Panc1 (cell line): Measurements from ENCODE around the gene NUP98. TPM values are rescaled to one million over a fixed set of nuclear protein-coding genes. Genes with fewer than 3 reads are reported as not detected.

Experiments used
- ATAC-seq: fragments of 200-7000 bp; cut with Tn5 transposase; 2 replicates; pipeline ENCODE4 v1.9.1; 2020; ENCODE audit warnings: mild to moderate bottlenecking, moderate library complexity
- BruUV-seq: library from RNA; stranded (reverse); fragments of 400-500 nt; replicated peaks from 2 replicates; lab custom pipeline; 2021; lab: Mats Ljungman, UMichigan
- CTCF ChIA-PET: fragments of 300-600 bp; sonication (Branson Sonifier 250); formaldehyde crosslinking; loops from one replicate; lab custom pipeline; 2022; ENCODE audit warnings: antibody characterized with exemption; lab: Charles Lee
- POLR2A ChIA-PET: fragments of 300-600 bp; sonication (Branson Sonifier 250); formaldehyde crosslinking; loops from one replicate; lab custom pipeline; 2022; ENCODE audit warnings: antibody characterized with exemption; lab: Charles Lee
- DNase-seq: peaks from one replicate; pipeline ENCODE4 v3.0.0-alpha.2; 2010; ENCODE audit warnings: low read depth, low spot score
- H3K27ac ChIP-seq: 2 replicates; pipeline ENCODE4 v1.5.1; 2011; ENCODE audit warnings: mild to moderate bottlenecking, low read length, inconsistent platforms
- H3K27me3 ChIP-seq: fragments of 200-500 bp; sonication (Bioruptor generic); 2 replicates; pipeline ENCODE4 v1.6.0; 2014; ENCODE audit warnings: low read length, inconsistent platforms; ENCODE audit not compliant: control insufficient read depth, insufficient read depth
- H3K36me3 ChIP-seq: fragments of 200-500 bp; sonication (Bioruptor generic); 2 replicates; pipeline ENCODE4 v1.5.1; 2014; ENCODE audit warnings: inconsistent platforms, mild to moderate bottlenecking, low read length, moderate library complexity; ENCODE audit not compliant: control insufficient read depth, insufficient read depth
- H3K4me1 ChIP-seq: 2 replicates; pipeline ENCODE4 v1.5.1; 2011; ENCODE audit warnings: inconsistent platforms, mild to moderate bottlenecking, low read length, moderate library complexity; ENCODE audit not compliant: control insufficient read depth, insufficient read depth
- H3K4me3 ChIP-seq, 2 experiments: 2 replicates each; pipeline ENCODE4 v1.5.1; 2011 to 2012; ENCODE audit warnings: low read depth in 2 of 2, low read length in 2 of 2, mild to moderate bottlenecking in 2 of 2, inconsistent platforms in 1 of 2, moderate library complexity in 1 of 2
- H3K9me3 ChIP-seq: fragments of 200-500 bp; sonication (Bioruptor generic); 2 replicates; pipeline ENCODE4 v1.5.1; 2014; ENCODE audit warnings: low read depth, mild to moderate bottlenecking, inconsistent platforms, low read length, moderate library complexity; ENCODE audit not compliant: control insufficient read depth, insufficient read depth
- CTCF ChIP-seq: fragments of 450-650 bp; IDR thresholded peaks from 2 replicates; pipeline ENCODE4 v1.5.1; 2017; ENCODE audit warnings: mild to moderate bottlenecking
- POLR2AphosphoS5 ChIP-seq: IDR thresholded peaks from 2 replicates; pipeline ENCODE4 v1.6.1; 2012; ENCODE audit warnings: mild to moderate bottlenecking, low read depth, low read length, moderate library complexity
- REST ChIP-seq, 2 experiments: IDR thresholded peaks; 2 replicates each; pipeline ENCODE4 v1.6.1; 2011 to 2012; ENCODE audit warnings: low read depth in 2 of 2, control low read depth in 1 of 2, low read length in 1 of 2, mild to moderate bottlenecking in 1 of 2, moderate library complexity in 1 of 2; ENCODE audit not compliant: insufficient read depth in 1 of 2
- SIN3A ChIP-seq: IDR thresholded peaks from 2 replicates; pipeline ENCODE4 v1.6.1; 2012; ENCODE audit warnings: low read depth, mild to moderate bottlenecking, low read length, moderate library complexity, borderline replicate concordance; ENCODE audit not compliant: insufficient read depth
- TCF7L2 ChIP-seq: IDR thresholded peaks from 2 replicates; pipeline ENCODE4 v1.6.1; 2011; ENCODE audit warnings: mild to moderate bottlenecking, low read depth, low read length, inconsistent platforms
- in situ Hi-C: cut with HindIII; loops from 2 replicates; pipeline ENCODE4 v1.10.0; 2016; ENCODE audit warnings: low sequenced_read_pairs, low pct_unique_long_range_greater_than_20kb
- intact Hi-C: fragments of 100-400 bp; cut with micrococcal nuclease; formaldehyde crosslinking; loops from one replicate; pipeline ENCODE4 v1.10.0; 2022; ENCODE audit not compliant: unreplicated experiment
- total RNA-seq: library from RNA; stranded (reverse); gene quantifications from one replicate; pipeline ENCODE4 v1.2.1, GENCODE V29; 2021; ENCODE audit not compliant: unreplicated experiment

The NUP98 gene
- total RNA-seq, 1 experiment from 2014 or later = 244 TPM

GRCh38 chr11:3665336-3666022, 131.9 kb downstream of the NUP98 start:
- in situ Hi-C loops = no loop called here
- Histone ChIP-seq H3K27ac (no peak overlapping the region), H3K4me3 (no peak overlapping the region), H3K4me1 (no peaks in the 10 kb centered on the region), H3K27me3 (no peaks in the 10 kb centered on the region), H3K9me3 (no peaks in the 10 kb centered on the region), H3K36me3 (peaks cover 3% of the 10 kb centered on the region; the same call in 1 of the 2 replicates)
- BruUV-seq = no TSS peak
- ATAC-seq = no peak
- TF ChIP-seq TCF7L2 = no peak
- TF ChIP-seq CTCF = no peak
- no peak for TF ChIP-seq REST (IDR thresholded peaks at IDR 0.05; ENCODE audit: insufficient read depth in 1 of 2, low read depth in 2 of 2, low read length in 1 of 2)
- TF ChIP-seq SIN3A = no peak
- intact Hi-C loops = no loop called here
- no peak for DNase-seq
- CTCF ChIA-PET = no interaction called here
- POLR2A ChIA-PET = no interaction called here

GRCh38 chr11:3664032-3664630, 133.2 kb downstream of the NUP98 start:
- no peaks in the 10 kb centered on the region for H3K27me3 ChIP-seq
- in situ Hi-C loops = no loop called here
- intact Hi-C loops = no loop called here
- DNase-seq (no peak), ATAC-seq (peak; percentile 8; the same call in 1 of the 2 replicates)
- POLR2A ChIA-PET = no interaction called here
- no peaks in the 10 kb centered on the region for H3K4me1 ChIP-seq
- H3K9me3 ChIP-seq = no peaks in the 10 kb centered on the region
- CTCF ChIA-PET = interaction anchor here (0.7 to 0.9 kb wide), 2 partner anchors 36 to 409 kb away, joined by 3 to 4 read pairs; no protein-coding TSS in a partner anchor
- BruUV-seq = no TSS peak
- H3K36me3 ChIP-seq = peaks cover 3% of the 10 kb centered on the region; the same call in 1 of the 2 replicates
- TF ChIP-seq TCF7L2 (no peak), REST (IDR thresholded peaks at IDR 0.05; ENCODE audit: insufficient read depth in 1 of 2, low read depth in 2 of 2, low read length in 1 of 2) (no peak), SIN3A (no peak), POLR2AphosphoS5 (no peak), CTCF (no peak)
- no peak overlapping the region for H3K27ac ChIP-seq
- no peak overlapping the region for H3K4me3 ChIP-seq
